ENCODE measurements around the gene CDIP1.

CDIP1 gene

GRCh38 chr16:4461250-4462085, 77.1 kb downstream of the CDIP1 start:
- H3K4me3 ChIP-seq (ENCODE audit: low read depth, low read length) = no peak overlapping the region
- no peak for TF ChIP-seq CTCF (IDR thresholded peaks at IDR 0.05; ENCODE audit: low read depth, low read length)
- no peak for TF ChIP-seq POLR2A (IDR thresholded peaks at IDR 0.05; ENCODE audit: extremely low read depth, insufficient read length)
- TF ChIP-seq, protein P1, sequence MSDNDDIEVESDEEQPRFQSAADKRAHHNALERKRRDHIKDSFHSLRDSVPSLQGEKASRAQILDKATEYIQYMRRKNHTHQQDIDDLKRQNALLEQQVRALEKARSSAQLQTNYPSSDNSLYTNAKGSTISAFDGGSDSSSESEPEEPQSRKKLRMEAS (IDR thresholded peaks at IDR 0.05; ENCODE audit: low read depth, low read length) = no peak
- TF ChIP-seq MYC (IDR thresholded peaks at IDR 0.05; ENCODE audit: low read depth, low read length) = no peak
- peak; percentile 20 for DNase-seq (ENCODE audit: low read depth)

GRCh38 chr16:4460936-4461249, 77.7 kb downstream of the CDIP1 start:
- TF ChIP-seq, protein P1 (IDR thresholded peaks at IDR 0.05; ENCODE audit: low read depth, low read length) = no peak
- TF ChIP-seq MYC (IDR thresholded peaks at IDR 0.05; ENCODE audit: low read depth, low read length) (no peak), CTCF (IDR thresholded peaks at IDR 0.05; ENCODE audit: low read depth, low read length) (no peak), POLR2A (IDR thresholded peaks at IDR 0.05; ENCODE audit: extremely low read depth, insufficient read length) (no peak)
- DNase-seq (ENCODE audit: low read depth) = no peak
- no peak overlapping the region for H3K4me3 ChIP-seq (ENCODE audit: low read depth, low read length)

Measured in NB4 (cell line).